PFSK-1 (cell line): ENCODE measurements around the gene NUP214.

Source experiments
- FOXP2 ChIP-seq: optimal IDR thresholded peaks from 2 replicates; pipeline ENCODE3; 2011; ENCODE audit warnings: borderline replicate concordance, control low read depth, inconsistent platforms; ENCODE audit not compliant: insufficient read depth; ENCODE audit errors: extremely low read length, extremely low read depth
- POLR2AphosphoS5 ChIP-seq: IDR thresholded peaks from 2 replicates; pipeline ENCODE4 v1.6.1; 2012; ENCODE audit warnings: low read depth, mild to moderate bottlenecking, control low read depth, low read length, moderate library complexity
- SIN3A ChIP-seq: IDR thresholded peaks from 2 replicates; pipeline ENCODE4 v1.6.1; 2012; ENCODE audit warnings: mild to moderate bottlenecking, low read length, moderate library complexity, borderline replicate concordance; ENCODE audit not compliant: insufficient read depth
- TAF1 ChIP-seq: IDR thresholded peaks from 2 replicates; pipeline ENCODE4 v1.6.1; 2012; ENCODE audit warnings: low read length, control low read depth, borderline replicate concordance; ENCODE audit not compliant: insufficient read depth
- TF ChIP-seq, protein P1 (sequence below), 2 experiments: IDR thresholded peaks; 2 replicates each; pipeline versions ENCODE4 v1.6.1 to v1.8.0; 2011 to 2012; ENCODE audit warnings: low read depth in 2 of 2, low read length in 2 of 2, control low read depth in 1 of 2, inconsistent platforms in 1 of 2, mild to moderate bottlenecking in 1 of 2, moderate library complexity in 1 of 2; ENCODE audit not compliant: insufficient read depth in 1 of 2

Gene NUP214

DNA sequence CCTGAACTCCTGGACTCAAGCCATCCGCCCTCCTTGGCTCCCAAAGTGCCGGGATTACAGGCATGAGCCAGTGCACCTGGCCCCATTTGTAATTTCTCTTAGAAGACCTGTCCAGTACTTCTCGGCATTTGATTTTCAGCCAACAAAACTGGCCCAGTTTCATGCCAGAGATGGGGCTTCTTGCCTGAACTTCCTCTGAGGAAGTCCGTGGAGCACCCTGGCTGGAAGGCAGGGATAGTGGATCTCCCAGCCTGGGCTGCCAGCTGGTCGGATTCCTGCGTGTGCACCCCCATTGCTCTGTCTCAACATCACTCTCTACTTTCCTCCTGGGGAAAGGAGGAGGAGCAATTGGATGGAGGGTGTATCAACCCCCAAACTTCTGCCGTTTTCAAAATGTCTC, 111.9 kb downstream of the NUP214 start:
- TF ChIP-seq SIN3A (no peak), POLR2AphosphoS5 (no peak)

DNA sequence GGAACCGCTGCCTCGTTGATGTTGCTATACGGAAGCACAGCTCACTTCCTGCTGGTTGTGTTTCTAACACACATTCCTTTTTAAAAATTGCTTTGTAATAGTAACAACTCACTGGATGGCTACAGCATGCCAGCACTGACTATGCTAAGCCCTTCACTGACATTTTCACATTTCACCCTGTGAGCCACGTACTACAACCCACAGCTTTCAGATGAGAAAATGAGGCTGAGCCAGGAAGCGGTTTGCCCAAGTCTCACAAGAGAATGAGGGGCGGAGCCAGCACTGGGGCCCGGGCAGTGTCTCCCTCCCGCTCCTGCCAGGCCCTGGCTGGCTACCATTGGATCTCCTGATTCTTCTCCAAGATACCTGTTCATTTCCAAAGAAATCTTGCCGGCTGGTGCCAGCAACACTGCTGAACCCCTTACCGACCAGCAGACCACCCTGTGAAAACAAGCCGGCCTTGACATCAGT, 112.6 kb downstream of the NUP214 start:
- no peak for TF ChIP-seq TAF1
- TF ChIP-seq, protein P1, sequence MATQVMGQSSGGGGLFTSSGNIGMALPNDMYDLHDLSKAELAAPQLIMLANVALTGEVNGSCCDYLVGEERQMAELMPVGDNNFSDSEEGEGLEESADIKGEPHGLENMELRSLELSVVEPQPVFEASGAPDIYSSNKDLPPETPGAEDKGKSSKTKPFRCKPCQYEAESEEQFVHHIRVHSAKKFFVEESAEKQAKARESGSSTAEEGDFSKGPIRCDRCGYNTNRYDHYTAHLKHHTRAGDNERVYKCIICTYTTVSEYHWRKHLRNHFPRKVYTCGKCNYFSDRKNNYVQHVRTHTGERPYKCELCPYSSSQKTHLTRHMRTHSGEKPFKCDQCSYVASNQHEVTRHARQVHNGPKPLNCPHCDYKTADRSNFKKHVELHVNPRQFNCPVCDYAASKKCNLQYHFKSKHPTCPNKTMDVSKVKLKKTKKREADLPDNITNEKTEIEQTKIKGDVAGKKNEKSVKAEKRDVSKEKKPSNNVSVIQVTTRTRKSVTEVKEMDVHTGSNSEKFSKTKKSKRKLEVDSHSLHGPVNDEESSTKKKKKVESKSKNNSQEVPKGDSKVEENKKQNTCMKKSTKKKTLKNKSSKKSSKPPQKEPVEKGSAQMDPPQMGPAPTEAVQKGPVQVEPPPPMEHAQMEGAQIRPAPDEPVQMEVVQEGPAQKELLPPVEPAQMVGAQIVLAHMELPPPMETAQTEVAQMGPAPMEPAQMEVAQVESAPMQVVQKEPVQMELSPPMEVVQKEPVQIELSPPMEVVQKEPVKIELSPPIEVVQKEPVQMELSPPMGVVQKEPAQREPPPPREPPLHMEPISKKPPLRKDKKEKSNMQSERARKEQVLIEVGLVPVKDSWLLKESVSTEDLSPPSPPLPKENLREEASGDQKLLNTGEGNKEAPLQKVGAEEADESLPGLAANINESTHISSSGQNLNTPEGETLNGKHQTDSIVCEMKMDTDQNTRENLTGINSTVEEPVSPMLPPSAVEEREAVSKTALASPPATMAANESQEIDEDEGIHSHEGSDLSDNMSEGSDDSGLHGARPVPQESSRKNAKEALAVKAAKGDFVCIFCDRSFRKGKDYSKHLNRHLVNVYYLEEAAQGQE (IDR thresholded peaks at IDR 0.05; ENCODE audit: insufficient read depth in 1 of 2, low read depth in 2 of 2, low read length in 2 of 2): no peak
- TF ChIP-seq POLR2AphosphoS5: no peak
- TF ChIP-seq SIN3A: no peak
- no peak for TF ChIP-seq FOXP2

DNA sequence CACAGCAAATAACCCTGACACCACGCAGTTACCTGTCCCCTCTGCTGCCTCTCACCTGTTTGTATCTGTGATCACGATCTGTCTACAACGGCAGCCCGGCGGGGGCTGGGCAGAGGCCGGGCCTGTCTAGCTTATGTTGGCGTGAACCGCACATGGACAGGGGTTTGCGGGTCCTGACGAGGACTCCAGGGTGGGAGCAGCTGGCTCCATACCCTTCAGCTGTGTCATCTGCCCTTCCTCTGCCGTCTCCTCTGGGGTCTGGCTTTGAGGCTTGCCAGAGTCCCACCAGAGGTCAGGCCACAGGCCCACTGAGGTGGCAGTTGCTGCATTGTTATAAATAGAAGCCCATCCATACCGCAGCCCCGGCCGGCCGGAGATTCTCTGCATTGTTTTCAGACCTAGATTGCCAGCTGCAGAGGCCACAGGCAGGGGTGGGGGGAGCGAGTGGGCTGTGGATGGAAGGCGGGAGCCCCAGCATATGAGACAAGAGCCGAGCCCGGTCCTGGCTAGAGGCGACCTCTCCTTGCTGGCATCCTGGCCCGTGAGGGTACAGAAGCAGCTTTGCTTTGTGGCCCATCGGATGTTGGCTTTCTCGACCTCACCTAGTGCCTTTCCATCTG, 113.1 kb downstream of the NUP214 start:
- no peak for TF ChIP-seq SIN3A
- no peak for TF ChIP-seq POLR2AphosphoS5
- TF ChIP-seq FOXP2: no peak
- no peak for TF ChIP-seq TAF1
- TF ChIP-seq, protein P1 (IDR thresholded peaks at IDR 0.05; ENCODE audit: insufficient read depth in 1 of 2, low read depth in 2 of 2, low read length in 2 of 2): no peak

DNA sequence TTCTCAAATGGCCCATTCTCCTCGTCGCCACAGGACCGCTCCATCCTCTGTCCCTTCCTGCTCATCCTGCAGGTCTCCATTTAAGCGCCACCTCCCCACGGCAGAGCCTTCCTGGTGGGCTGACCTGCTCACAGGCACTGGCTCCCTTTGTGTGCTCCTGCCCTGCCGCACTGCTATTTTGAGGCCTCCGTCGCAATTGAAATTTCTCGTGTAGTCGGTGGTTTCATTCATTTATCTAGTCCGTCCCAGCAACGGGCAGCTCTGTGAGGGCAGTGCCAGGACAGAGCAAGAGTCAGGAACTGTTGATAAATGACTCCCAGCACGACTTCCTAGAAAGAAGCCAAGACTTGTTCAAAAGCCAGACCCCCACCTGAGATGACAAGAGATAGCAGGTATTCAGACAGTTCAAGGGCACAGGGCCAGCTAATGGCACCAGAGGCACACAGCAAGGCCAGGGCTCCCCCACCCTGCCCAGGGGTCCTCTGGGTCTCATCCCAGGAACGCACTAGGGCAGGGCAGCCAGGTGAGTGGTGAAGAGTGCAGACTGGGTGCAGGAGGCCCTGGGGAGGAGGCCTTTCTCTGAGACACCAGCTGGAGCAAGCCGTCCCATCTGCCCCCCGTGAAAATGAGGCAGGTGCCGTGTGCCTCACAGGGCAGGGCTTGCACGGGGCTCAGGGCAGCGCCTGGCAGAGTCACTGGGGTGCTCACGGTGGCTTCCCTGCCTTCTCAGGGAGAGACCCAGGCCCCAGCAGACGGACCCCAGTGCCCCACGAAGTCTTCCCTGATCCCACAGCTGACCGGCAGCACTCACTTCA, 114.0 kb downstream of the NUP214 start:
- TF ChIP-seq, protein P1 (IDR thresholded peaks at IDR 0.05; ENCODE audit: insufficient read depth in 1 of 2, low read depth in 2 of 2, low read length in 2 of 2): no peak
- TF ChIP-seq POLR2AphosphoS5 (no peak), TAF1 (no peak), SIN3A (no peak), FOXP2 (no peak)

DNA sequence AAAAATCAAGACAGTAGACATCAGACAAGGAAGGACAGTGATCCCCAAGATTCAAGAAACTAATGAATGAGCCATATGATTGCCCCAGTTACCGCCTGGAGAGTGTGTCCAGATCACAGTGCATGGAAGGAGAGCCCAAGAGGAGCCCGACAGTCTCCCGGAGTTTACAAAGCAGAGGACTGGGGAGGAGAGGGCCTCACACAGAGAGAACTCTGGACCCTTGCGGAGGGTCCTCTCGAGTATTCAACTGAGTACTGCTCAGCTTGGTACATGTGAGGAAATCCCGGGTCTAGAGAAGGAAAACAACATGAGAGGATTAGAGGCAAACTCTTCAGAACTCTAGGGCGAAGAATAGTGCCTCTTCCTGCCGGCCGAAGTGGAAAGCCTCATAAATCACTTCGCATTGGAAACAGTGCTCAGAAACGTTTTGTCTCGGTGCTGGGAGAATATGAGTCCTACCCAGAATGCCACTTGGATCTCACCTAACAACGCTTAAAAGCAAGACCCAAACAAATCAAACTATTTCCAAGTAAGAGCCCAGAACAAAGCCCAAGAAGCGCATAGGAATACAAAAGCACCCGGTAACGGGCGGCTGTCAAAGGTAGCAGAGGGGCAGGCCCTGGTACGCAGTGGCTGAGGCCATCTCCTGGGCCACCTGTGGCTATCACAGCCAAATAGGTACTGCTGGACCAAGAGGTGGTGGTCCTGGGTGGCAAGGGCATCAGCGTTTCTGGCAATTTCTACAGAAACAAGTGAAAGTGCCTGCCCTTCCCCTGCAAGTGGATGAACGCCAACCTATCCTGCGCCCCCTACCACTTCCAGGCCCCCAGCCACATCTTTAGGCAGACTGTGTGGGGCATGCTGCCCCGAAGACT, 114.9 kb downstream of the NUP214 start:
- no peak for TF ChIP-seq SIN3A
- no peak for TF ChIP-seq FOXP2
- no peak for TF ChIP-seq POLR2AphosphoS5
- TF ChIP-seq TAF1: no peak
- TF ChIP-seq, protein P1 (IDR thresholded peaks at IDR 0.05; ENCODE audit: insufficient read depth in 1 of 2, low read depth in 2 of 2, low read length in 2 of 2): no peak
